ENCODE data around the gene ANKRD11. TPM values are rescaled to one million over a fixed set of nuclear protein-coding genes. Genes with fewer than 3 reads are reported as not detected.

ANKRD11 gene
- total and polyA plus RNA-seq, 2 donors (not counting 3 experiments of a cell fraction or from before 2014, with no cell fraction given), result 55.8 to 191 TPM

- FAIRE-seq, result no peak
- Histone ChIP-seq H3K79me2 (ENCODE audit: control insufficient read depth, insufficient read depth, low read length) (peaks cover 100% of the 10 kb centered on the region), H3K27ac (ENCODE audit: insufficient read depth, low read depth, low read length) (no peak overlapping the region), H3K4me3 (replicated peaks in 1 of 3; ENCODE audit: insufficient read depth in 1 of 3, low read depth in 1 of 3, low read length in 3 of 3) (no peak overlapping the region), H3K9ac (replicated peaks; ENCODE audit: extremely low read depth, insufficient read depth, low read length) (no peak overlapping the region), H3K36me3 (ENCODE audit: control insufficient read depth in 2 of 2, extremely low read depth in 1 of 2, insufficient read depth in 2 of 2, low read length in 2 of 2) (no peaks in the 10 kb centered on the region), H3K4me2 (ENCODE audit: insufficient read depth, low read length) (no peak overlapping the region), H2AFZ (ENCODE audit: low read depth, low read length) (no peak overlapping the region), H4K20me1 (replicated peaks; ENCODE audit: control insufficient read depth, extremely low read depth, insufficient read depth, low read length) (peaks cover 14% of the 10 kb centered on the region), H3K4me1 (ENCODE audit: control insufficient read depth, extremely low read depth, insufficient read depth, low read length) (peaks cover 4% of the 10 kb centered on the region), H3K27me3 (ENCODE audit: control insufficient read depth in 2 of 2, insufficient read depth in 2 of 2, low read length in 2 of 2) (no peaks in the 10 kb centered on the region), H3K9me3 (replicated peaks; ENCODE audit: control insufficient read depth, insufficient read depth, low read length) (no peaks in the 10 kb centered on the region), H3K9me1 (replicated peaks; ENCODE audit: control insufficient read depth, extremely low read depth, insufficient read depth, low read length) (no peaks in the 10 kb centered on the region)
- intact Hi-C loops (cut with micrococcal nuclease), result no loop called here
- no TSS peak for BruUV-seq (replicated peaks)
- dilution Hi-C loops (cut with MboI; ENCODE audit: extremely low pct_ligation_motif_present, low sequenced_read_pairs), result no loop called here
- ChIA-PET CTCF (no interaction called here), POLR2A (no interaction called here)
- TF ChIP-seq EZH2 (IDR thresholded peaks at IDR 0.05; ENCODE audit: borderline replicate concordance, low read depth, low read length, severe bottlenecking) (no peak), POLR2AphosphoS5 (IDR thresholded peaks at IDR 0.05; ENCODE audit: insufficient read depth, low read depth, low read length) (no peak), GATA2 (IDR thresholded peaks at IDR 0.05; ENCODE audit: insufficient read depth, insufficient read length, low read depth, low read length) (no peak), POLR2A (IDR thresholded peaks at IDR 0.05; ENCODE audit: low read depth, low read length) (no peak), JUN (IDR thresholded peaks at IDR 0.05; ENCODE audit: borderline replicate concordance, insufficient read depth, insufficient read length, low read depth) (no peak), FOS (IDR thresholded peaks at IDR 0.05; ENCODE audit: borderline replicate concordance, insufficient read depth, low read length) (no peak), MYC (IDR thresholded peaks at IDR 0.05; ENCODE audit: low read depth, low read length) (no peak), CTCF (IDR thresholded peaks at IDR 0.05; ENCODE audit: extremely low read depth in 1 of 2, insufficient read depth in 1 of 2, low read depth in 1 of 2, low read length in 2 of 2) (no peak)
- TF ChIP-seq, protein P1, sequence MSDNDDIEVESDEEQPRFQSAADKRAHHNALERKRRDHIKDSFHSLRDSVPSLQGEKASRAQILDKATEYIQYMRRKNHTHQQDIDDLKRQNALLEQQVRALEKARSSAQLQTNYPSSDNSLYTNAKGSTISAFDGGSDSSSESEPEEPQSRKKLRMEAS (IDR thresholded peaks at IDR 0.05; ENCODE audit: insufficient read depth, insufficient read length), result no peak
- no peak for DNase-seq (ENCODE audit: low read depth, low spot score)
Observed at GRCh38 chr16:89377453-89377848, 112.9 kb downstream of the ANKRD11 start.
